Right cardiac atrium (tissue), 5 donors: Measurements from ENCODE around the gene RGS12. TPM values are rescaled to one million over a fixed set of nuclear protein-coding genes. Genes with fewer than 3 reads are reported as not detected.

Experiments used
- ATAC-seq, 2 donors: fragments of 200-7000 bp; cut with Tn5 transposase; one replicate each; pipeline versions ENCODE4 v1.8.0 to v1.9.1; 2020; ENCODE audit warnings: moderate library complexity in 2 of 2, mild to moderate bottlenecking in 1 of 2
- DNase-seq, 3 donors: peaks; one replicate each; pipeline ENCODE4 v3.0.0-alpha.2; 2020
- H3K27ac ChIP-seq: one replicate; pipeline ENCODE4 v1.5.1; 2013; ENCODE audit warnings: mild to moderate bottlenecking, low read length, control low read depth, moderate library complexity
- H3K27me3 ChIP-seq: one replicate; pipeline ENCODE4 v1.6.1; 2013; ENCODE audit not compliant: control insufficient read depth, insufficient read depth
- H3K4me1 ChIP-seq: one replicate; pipeline ENCODE4 v1.6.1; 2013; ENCODE audit warnings: low read length; ENCODE audit not compliant: control insufficient read depth, insufficient read depth
- H3K4me3 ChIP-seq: one replicate; pipeline ENCODE4 v1.5.1; 2013; ENCODE audit warnings: low read length, control low read depth
- H3K9me3 ChIP-seq: one replicate; pipeline ENCODE4 v1.6.1; 2013; ENCODE audit warnings: low read length; ENCODE audit not compliant: control insufficient read depth
- WGBS: extraction: QIAGEN DNeasy Blood & Tissue Kit; methylation state at CpG from one replicate; pipeline ENCODE4 v1.1.7; 2013; 5-methylcytosine and 5-hydroxymethylcytosine counted together
- intact Hi-C, 4 donors: fragments of 100-400 bp; cut with DNase I; formaldehyde crosslinking; loops; one replicate each; pipeline versions ENCODE4 v1.11.0 to v1.14.0; 2022 to 2023
- polyA plus RNA-seq: library from polyadenylated mRNA; stranded (reverse); fragments of 200-250 nt; gene quantifications from one replicate; pipeline ENCODE4 v1.2.3, GENCODE V29; 2013
- total RNA-seq, 4 donors: library from RNA; stranded (reverse); fragmentation: NEBNext Ultra II Directional; extraction: Animal tissue kit (Norgen Biotek cat#: 25700); gene quantifications; one replicate each; pipeline ENCODE4 v1.2.1, GENCODE V29; 2021
- donor health status: healthy with polysubstance abuse.
- donor health status: DM: no; HTN: yes; CAD: no.
- donor health status: DM: no; HTN: no; CAD: no.
- donor health status: DM: no; HTN: yes; CAD: no; lungs with severe emphysema.
- donor health status: DM: yes; HTN: yes; CAD: no.

Gene RGS12
- total and polyA plus RNA-seq, 5 donors: 11.6 to 20.8 (median 15.1) TPM

- ATAC-seq (no peak), DNase-seq (no peak)
- intact Hi-C loops: loop anchor here in 1 of 4 donors (10.0 kb wide), 1 partner anchor 175 kb away; no protein-coding TSS in a partner anchor
- Histone ChIP-seq H3K9me3 (no peaks in the 10 kb centered on the region), H3K27me3 (no peaks in the 10 kb centered on the region), H3K4me1 (no peaks in the 10 kb centered on the region), H3K4me3 (no peak overlapping the region), H3K27ac (no peak overlapping the region)
- WGBS: 69% methylated on average over 3 of the region's 3 CpGs
These were observed 37.1 kb downstream of the RGS12 start for GRCh38 chr4:3329887-3330286.

- no peaks in the 10 kb centered on the region for H3K27me3 ChIP-seq
- no peaks in the 10 kb centered on the region for H3K9me3 ChIP-seq
- H3K4me3 ChIP-seq: no peak overlapping the region
- no peaks in the 10 kb centered on the region for H3K4me1 ChIP-seq
- WGBS: 80% methylated on average over 5 of the region's 5 CpGs
- intact Hi-C loops: no loop called here
- DNase-seq (peak in 1 of 3 donors; percentile 6), ATAC-seq (peak; percentile 27 to 69)
- H3K27ac ChIP-seq: no peak overlapping the region
These were observed 37.9 kb downstream of the RGS12 start for GRCh38 chr4:3330707-3331106.

GRCh38 chr4:3331511-3332394, 38.9 kb downstream of the RGS12 start:
- 73% methylated on average over 23 of the region's 23 CpGs for WGBS
- H3K4me3 ChIP-seq: no peak overlapping the region
- ATAC-seq: peak; percentile 78 to 95
- H3K27ac ChIP-seq: peak overlapping the region; percentile 1
- no peaks in the 10 kb centered on the region for H3K27me3 ChIP-seq
- no peaks in the 10 kb centered on the region for H3K4me1 ChIP-seq
- DNase-seq: peak in 2 of 3 donors; percentile 52 to 65
- intact Hi-C loops: no loop called here
- H3K9me3 ChIP-seq: no peaks in the 10 kb centered on the region

DNA sequence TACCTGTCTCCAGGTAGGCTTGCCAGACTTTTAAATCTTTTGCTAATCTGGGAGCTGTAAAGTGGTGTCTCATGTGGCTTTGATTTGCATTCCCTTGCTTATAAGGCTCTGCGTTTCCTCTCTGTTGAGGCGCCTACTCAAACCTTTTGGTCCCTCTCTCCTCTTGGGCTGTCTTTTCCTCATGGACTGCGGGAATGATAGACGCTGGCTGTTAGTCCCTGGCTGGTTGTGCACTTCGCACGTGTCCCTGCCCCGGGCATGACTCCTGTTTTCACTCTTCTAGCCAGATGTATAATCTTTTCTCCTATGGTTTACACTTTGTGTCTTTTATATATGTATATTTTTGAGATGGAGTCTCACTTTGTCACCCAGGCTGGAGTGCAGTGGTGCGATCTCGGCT, 39.7 kb downstream of the RGS12 start:
- no peak for DNase-seq
- 89% methylated on average over 9 of the region's 9 CpGs for WGBS
- Histone ChIP-seq H3K4me3 (no peak overlapping the region), H3K9me3 (no peaks in the 10 kb centered on the region), H3K27me3 (no peaks in the 10 kb centered on the region), H3K4me1 (no peaks in the 10 kb centered on the region), H3K27ac (no peak overlapping the region)
- intact Hi-C loops: no loop called here
- no peak for ATAC-seq

DNA sequence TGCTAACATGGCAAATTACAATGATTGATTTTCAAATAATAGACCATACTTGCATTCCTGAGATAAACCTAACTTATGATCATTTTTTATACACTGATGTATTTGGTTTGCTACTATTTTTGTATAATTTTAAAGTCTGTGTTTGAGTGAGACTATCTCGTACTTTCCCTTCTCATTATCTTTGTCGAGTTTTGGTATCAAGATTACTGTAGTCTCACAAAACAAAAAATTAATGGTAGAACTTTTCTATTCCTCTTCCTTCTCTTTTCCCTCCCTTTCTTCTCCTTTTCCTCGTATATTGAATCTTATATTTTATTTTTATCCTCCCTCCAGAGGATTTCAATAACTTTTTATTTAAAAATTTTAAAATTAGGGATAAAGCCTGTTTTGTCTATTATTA, 41.5 kb downstream of the RGS12 start:
- ATAC-seq (no peak), DNase-seq (no peak)
- WGBS: 73% methylated on average over 3 of the region's 3 CpGs
- no peak overlapping the region for H3K27ac ChIP-seq
- intact Hi-C loops: no loop called here
- no peak overlapping the region for H3K4me3 ChIP-seq
- H3K9me3 ChIP-seq: no peaks in the 10 kb centered on the region
- no peaks in the 10 kb centered on the region for H3K4me1 ChIP-seq
- H3K27me3 ChIP-seq: no peaks in the 10 kb centered on the region

DNA sequence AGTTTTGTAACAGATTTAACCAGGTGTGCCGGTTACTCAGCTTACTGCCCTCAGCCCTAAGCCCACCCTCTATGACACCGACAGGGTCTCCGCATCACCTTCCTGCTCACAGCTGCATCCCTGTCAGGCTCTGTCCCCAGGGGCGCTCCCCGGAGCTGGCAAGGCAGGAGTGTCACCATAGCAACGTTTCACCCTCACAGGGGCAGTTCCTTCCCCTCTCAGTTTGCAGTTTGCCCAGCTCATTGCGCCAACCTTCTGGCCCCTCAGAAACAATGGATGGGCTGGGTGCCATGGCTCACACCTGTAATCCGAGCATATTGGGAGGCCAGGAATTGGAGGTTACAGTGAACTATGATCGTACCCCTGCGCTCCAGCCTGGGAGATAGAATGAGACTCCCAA, 42.6 kb downstream of the RGS12 start:
- no peaks in the 10 kb centered on the region for H3K27me3 ChIP-seq
- no peak overlapping the region for H3K4me3 ChIP-seq
- no peak for ATAC-seq
- H3K9me3 ChIP-seq: no peaks in the 10 kb centered on the region
- no peak overlapping the region for H3K27ac ChIP-seq
- intact Hi-C loops: no loop called here
- no peak for DNase-seq
- 75% methylated on average over 10 of the region's 10 CpGs for WGBS
- H3K4me1 ChIP-seq: no peaks in the 10 kb centered on the region

- no peak overlapping the region for H3K4me3 ChIP-seq
- H3K27me3 ChIP-seq: no peaks in the 10 kb centered on the region
- ATAC-seq (no peak), DNase-seq (no peak)
- H3K27ac ChIP-seq: no peak overlapping the region
- no peaks in the 10 kb centered on the region for H3K9me3 ChIP-seq
- intact Hi-C loops: no loop called here
- no peaks in the 10 kb centered on the region for H3K4me1 ChIP-seq
- WGBS: 91% methylated on average over 7 of the region's 7 CpGs
These were observed 43.2 kb downstream of the RGS12 start for GRCh38 chr4:3335982-3336381.

- WGBS: 89% methylated on average over 14 of the region's 14 CpGs
- Histone ChIP-seq H3K4me3 (no peak overlapping the region), H3K27ac (no peak overlapping the region), H3K4me1 (no peaks in the 10 kb centered on the region), H3K9me3 (no peaks in the 10 kb centered on the region), H3K27me3 (no peaks in the 10 kb centered on the region)
- intact Hi-C loops: no loop called here
- DNase-seq (no peak), ATAC-seq (no peak)
These were observed 43.8 kb downstream of the RGS12 start for GRCh38 chr4:3336382-3337356.

GRCh38 chr4:3337357-3337732, 44.5 kb downstream of the RGS12 start:
- Histone ChIP-seq H3K4me3 (no peak overlapping the region), H3K9me3 (no peaks in the 10 kb centered on the region), H3K27me3 (no peaks in the 10 kb centered on the region), H3K4me1 (no peaks in the 10 kb centered on the region), H3K27ac (no peak overlapping the region)
- intact Hi-C loops: no loop called here
- no peak for DNase-seq
- no peak for ATAC-seq
- WGBS: 97% methylated on average over 6 of the region's 6 CpGs

DNA sequence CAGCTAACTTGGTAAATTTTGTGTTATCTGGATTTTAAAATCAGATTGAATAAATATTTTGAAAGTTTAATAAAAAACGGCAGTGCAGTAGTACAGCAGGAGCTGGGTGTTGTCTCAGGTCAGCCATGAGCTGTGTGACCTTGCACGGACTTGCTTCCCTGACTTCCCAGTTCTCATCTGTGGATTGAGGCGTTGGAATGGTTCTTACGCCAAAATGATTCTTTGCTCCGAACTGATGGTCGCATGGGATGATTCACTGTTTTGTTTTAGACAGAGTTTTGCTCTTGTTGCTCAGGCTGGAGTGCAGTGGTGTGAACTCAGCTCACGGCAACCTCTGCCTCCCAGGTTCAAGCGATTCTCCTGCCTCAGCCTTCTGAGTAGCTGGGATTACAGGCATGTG, 45.0 kb downstream of the RGS12 start:
- Histone ChIP-seq H3K4me1 (no peaks in the 10 kb centered on the region), H3K9me3 (no peaks in the 10 kb centered on the region), H3K27me3 (no peaks in the 10 kb centered on the region), H3K27ac (no peak overlapping the region), H3K4me3 (no peak overlapping the region)
- intact Hi-C loops: no loop called here
- ATAC-seq (no peak), DNase-seq (no peak)
- WGBS: 94% methylated on average over 8 of the region's 8 CpGs

DNA sequence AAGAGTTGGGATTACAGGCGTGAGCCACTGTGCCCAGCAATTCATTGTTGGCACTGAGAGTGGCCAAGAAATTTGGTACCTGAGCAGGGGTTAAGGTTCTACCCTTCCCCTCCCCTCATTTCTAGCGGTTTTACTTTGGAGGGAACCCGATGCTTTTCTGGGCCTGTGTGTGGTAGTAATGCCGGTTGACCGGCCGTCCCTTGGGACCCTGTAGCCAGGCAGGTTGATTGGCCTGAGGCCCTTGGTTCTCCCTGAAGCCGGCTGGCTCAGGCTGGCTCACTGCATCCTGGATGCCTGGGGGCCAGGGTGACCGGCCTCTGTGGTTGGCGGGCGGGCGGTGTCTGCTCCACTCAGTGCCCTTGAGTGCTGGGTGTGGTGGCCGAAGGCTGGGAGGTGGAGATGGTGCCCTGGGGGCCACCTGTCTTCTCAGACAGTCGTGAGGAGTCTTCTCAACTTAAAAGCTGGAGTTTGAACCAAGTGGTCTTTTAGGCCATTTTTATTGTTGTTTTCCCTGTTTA, 45.6 kb downstream of the RGS12 start:
- WGBS: 92% methylated on average over 13 of the region's 13 CpGs
- Histone ChIP-seq H3K27me3 (no peaks in the 10 kb centered on the region), H3K4me3 (no peak overlapping the region), H3K4me1 (no peaks in the 10 kb centered on the region), H3K27ac (no peak overlapping the region), H3K9me3 (no peaks in the 10 kb centered on the region)
- intact Hi-C loops: no loop called here
- DNase-seq (peak in 1 of 3 donors; percentile 45), ATAC-seq (no peak)
